HFFc6 (cell line): Measurements from ENCODE around the gene ALOXE3. TPM values are rescaled to one million over a fixed set of nuclear protein-coding genes. Genes with fewer than 3 reads are reported as not detected.

Experiments
- DNase-seq: peaks from one replicate; pipeline ENCODE4 v3.0.0-alpha.2; 2018
- H3K27ac Mint-ChIP-seq: 2 replicates; pipeline ENCODE4 v1.8.0; 2020; ENCODE audit warnings: mild to moderate bottlenecking, mixed read lengths
- H3K27me3 Mint-ChIP-seq: 2 replicates; pipeline ENCODE4 v1.8.0; 2021; ENCODE audit warnings: mild to moderate bottlenecking, moderate library complexity, mixed read lengths; ENCODE audit not compliant: insufficient read depth
- H3K36me3 Mint-ChIP-seq: 2 replicates; pipeline ENCODE4 v1.8.0; 2021; ENCODE audit warnings: low read depth, mixed read lengths
- H3K4me1 Mint-ChIP-seq: 2 replicates; pipeline ENCODE4 v1.8.0; 2020; ENCODE audit warnings: low read depth, mixed read lengths
- H3K4me3 Mint-ChIP-seq: 2 replicates; pipeline ENCODE4 v1.8.0; 2020; ENCODE audit warnings: mild to moderate bottlenecking, moderate library complexity, mixed read lengths
- H3K9me3 Mint-ChIP-seq: 2 replicates; pipeline ENCODE4 v1.8.0; 2020; ENCODE audit warnings: mild to moderate bottlenecking, mixed read lengths
- total RNA-seq, 6 experiments: library from RNA; stranded (reverse); fragmentation: NEBNext Ultra II Directional; extraction: Animal tissue kit (Norgen Biotek cat#: 25700); gene quantifications; 2 replicates in 1 of 6; 3 replicates in 5 of 6; pipeline ENCODE4 v1.2.3, GENCODE V29; 2021
- TF ChIP-seq, protein P1 (sequence below): fragments of 200-600 bp; sonication (generic); IDR thresholded peaks from 2 replicates; pipeline ENCODE4 v1.5.0; 2021; ENCODE audit warnings: antibody characterized with exemption, mild to moderate bottlenecking

The ALOXE3 gene
- total RNA-seq, 6 experiments from 2014 or later, result 0.14 to 0.30 (median 0.21) TPM

DNA sequence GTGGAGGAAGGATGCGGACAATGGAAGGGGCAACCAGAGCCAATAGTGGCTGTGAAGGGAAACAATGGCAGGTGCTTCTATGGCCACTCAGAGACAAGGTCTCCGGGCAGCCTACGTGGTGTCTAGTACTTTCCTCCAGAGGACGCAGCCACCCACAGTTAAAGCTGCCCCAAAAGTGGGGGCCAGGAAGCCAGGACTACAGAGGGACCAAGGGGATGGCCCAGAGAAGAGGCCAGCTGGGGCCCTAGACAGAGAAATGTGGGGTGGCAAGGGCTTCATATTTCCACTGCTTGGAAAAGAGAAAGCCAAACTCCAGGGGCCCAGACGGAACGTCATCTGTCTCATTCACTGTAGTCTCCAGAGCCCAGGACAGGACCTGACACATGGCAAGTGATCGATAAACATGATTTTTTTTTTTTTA is 34.7 kb upstream of the ALOXE3 start:
- Mint-ChIP-seq H3K27ac (no peak overlapping the region), H3K27me3 (peaks cover 23% of the 10 kb centered on the region)
- DNase-seq, result no peak

DNA sequence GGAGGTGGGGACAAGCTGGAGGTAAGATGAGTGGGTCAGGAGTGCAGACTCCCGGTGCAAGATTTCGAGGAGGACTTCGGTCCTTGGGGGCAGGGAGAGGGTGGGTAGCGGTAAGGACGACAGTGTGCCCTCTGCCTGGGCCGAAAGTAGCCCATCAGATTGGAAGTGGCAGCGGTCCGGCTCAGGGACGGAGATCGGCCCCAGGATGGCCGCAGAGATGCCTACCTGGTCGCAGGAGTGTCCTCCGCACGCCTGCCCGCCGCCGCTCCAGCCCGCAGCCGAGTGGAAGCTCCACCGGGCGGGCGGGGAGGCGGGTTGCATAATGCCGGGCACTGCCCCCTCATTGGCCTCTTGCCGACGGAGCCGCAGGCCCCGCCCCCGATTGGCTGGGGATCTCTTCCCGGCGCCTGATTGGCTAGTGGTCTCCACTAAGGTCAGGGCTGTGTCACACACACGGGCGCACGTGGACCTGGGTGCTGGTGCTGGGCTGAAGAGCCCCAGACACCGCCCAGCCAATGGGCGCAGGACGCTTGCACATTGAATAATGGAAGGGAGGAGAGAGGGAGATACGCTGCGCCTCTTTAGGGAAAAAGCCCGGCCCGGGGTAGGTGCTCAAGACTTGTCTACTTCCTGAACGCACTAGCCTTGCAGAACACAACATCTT is 33.9 kb upstream of the ALOXE3 start, which contains the start of gene PER1:
Gene PER1, minus strand, starts transcription at position 293 of the 664 bp plus-strand sequence. CDS start 1,698 bp downstream, outside the sequence.
- peaks cover 28% of the 10 kb centered on the region for H3K27me3 Mint-ChIP-seq
- peak; percentile 95 for DNase-seq
- no peak within 1 kb of the TSS; the same call in 1 of the 2 replicates for H3K4me3 Mint-ChIP-seq
- no peak within 1 kb of the TSS for H3K27ac Mint-ChIP-seq
- peaks cover 7% of the 10 kb centered on the region for H3K4me1 Mint-ChIP-seq
- H3K36me3 Mint-ChIP-seq, result peaks cover 4% of the 10 kb centered on the region; the same call in 1 of the 2 replicates
- TF ChIP-seq, protein P1, sequence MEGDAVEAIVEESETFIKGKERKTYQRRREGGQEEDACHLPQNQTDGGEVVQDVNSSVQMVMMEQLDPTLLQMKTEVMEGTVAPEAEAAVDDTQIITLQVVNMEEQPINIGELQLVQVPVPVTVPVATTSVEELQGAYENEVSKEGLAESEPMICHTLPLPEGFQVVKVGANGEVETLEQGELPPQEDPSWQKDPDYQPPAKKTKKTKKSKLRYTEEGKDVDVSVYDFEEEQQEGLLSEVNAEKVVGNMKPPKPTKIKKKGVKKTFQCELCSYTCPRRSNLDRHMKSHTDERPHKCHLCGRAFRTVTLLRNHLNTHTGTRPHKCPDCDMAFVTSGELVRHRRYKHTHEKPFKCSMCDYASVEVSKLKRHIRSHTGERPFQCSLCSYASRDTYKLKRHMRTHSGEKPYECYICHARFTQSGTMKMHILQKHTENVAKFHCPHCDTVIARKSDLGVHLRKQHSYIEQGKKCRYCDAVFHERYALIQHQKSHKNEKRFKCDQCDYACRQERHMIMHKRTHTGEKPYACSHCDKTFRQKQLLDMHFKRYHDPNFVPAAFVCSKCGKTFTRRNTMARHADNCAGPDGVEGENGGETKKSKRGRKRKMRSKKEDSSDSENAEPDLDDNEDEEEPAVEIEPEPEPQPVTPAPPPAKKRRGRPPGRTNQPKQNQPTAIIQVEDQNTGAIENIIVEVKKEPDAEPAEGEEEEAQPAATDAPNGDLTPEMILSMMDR, result no peak
- H3K9me3 Mint-ChIP-seq, result no peaks in the 10 kb centered on the region

More for the DNA sequence above, 34.7 kb upstream of the ALOXE3 start:
- H3K4me1 Mint-ChIP-seq, result peaks cover 7% of the 10 kb centered on the region
- TF ChIP-seq, protein P1, result no peak
- H3K9me3 Mint-ChIP-seq, result no peaks in the 10 kb centered on the region
- no peak overlapping the region; the same call in 1 of the 2 replicates for H3K4me3 Mint-ChIP-seq
- H3K36me3 Mint-ChIP-seq, result no peaks in the 10 kb centered on the region; the same call in 1 of the 2 replicates

- Mint-ChIP-seq H3K4me3 (no peak overlapping the region; the same call in 1 of the 2 replicates), H3K27ac (no peak overlapping the region), H3K36me3 (peaks cover 8% of the 10 kb centered on the region; the same call in 1 of the 2 replicates), H3K27me3 (peaks cover 28% of the 10 kb centered on the region), H3K4me1 (peaks cover 7% of the 10 kb centered on the region), H3K9me3 (no peaks in the 10 kb centered on the region)
- peak; percentile 63 for DNase-seq
- TF ChIP-seq, protein P1, result no peak
Measured at GRCh38 chr17:8151641-8152111, 33.4 kb upstream of the ALOXE3 start.

DNA sequence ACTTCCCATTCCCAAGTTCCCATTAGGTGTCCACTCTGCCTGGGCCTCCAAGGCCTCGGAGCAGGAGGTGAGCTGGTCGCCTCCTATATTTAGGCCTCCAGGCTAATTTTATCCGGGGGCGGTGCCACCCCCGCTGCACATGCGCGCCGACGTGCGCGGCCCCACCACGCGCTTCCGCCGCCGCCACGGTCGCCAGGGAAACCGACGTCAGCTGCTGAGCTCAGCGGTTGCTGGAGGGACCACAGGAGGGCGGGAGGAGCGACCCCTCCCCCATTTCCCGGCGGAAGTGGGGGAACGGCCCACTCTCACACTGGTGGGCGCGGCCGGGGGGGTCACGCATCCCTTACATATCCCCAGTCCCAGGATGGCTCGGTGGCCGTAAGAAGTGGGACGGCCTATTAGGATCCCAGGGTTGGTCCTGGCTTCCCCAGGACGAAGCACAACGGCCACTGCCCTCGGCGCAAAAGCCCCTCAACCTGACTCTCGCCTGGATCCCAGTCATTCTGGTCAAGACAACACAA is 32.9 kb upstream of the ALOXE3 start:
- Mint-ChIP-seq H3K27me3 (peaks cover 28% of the 10 kb centered on the region), H3K36me3 (peaks cover 13% of the 10 kb centered on the region; the same call in 1 of the 2 replicates), H3K4me1 (peaks cover 7% of the 10 kb centered on the region), H3K27ac (no peak overlapping the region), H3K9me3 (no peaks in the 10 kb centered on the region), H3K4me3 (no peak overlapping the region; the same call in 1 of the 2 replicates)
- DNase-seq, result peak; percentile 82
- TF ChIP-seq, protein P1, result no peak

DNA sequence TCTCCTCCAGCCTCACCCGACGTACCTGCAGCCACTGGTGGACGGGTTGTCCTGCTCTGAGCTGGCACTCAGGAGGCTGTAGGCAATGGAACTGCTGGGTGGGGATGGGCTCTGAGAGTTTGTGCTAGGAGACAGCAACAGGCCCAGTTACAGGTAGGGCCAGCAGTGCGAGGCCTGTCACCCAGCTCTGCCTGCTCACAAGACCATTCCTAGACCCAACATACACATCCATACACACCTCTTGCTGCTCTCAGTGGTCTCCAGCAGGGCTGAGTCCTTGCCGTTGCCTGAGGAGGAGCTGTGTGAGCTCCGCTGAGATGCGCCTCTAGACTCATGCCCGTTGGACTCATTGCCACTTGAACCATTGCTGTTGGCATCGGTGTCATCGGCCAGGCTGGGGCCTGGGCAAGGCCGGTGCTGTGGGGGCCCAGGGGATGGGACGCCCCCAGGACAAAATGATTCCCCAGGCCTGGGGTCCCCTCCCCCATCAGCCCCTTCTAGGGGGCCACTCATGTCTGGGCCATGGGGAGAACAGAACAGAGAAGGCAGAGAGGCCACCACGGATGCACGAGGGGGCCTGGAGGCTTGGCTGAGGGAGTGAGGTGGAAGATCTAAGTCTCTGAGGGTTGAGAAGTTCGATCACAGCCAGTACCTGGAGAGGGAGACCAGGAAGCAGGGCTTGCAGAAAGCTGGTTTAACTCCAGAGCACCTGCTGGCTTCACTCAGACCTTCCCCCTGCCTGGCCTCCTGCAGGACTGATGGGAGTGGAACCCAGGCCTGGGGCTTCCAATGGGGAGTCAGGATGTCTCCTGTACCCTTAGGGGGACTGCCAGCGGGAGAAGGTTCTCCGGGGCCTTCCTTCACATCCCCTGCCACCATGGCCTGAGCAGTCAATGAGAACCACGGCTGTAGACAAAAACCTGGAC is 32.1 kb upstream of the ALOXE3 start:
- H3K27me3 Mint-ChIP-seq, result peaks cover 28% of the 10 kb centered on the region
- peaks cover 7% of the 10 kb centered on the region for H3K4me1 Mint-ChIP-seq
- H3K27ac Mint-ChIP-seq, result peak overlapping the region; percentile 33; the same call in 1 of the 2 replicates
- H3K36me3 Mint-ChIP-seq, result peaks cover 15% of the 10 kb centered on the region; the same call in 1 of the 2 replicates
- H3K9me3 Mint-ChIP-seq, result no peaks in the 10 kb centered on the region
- no peak for DNase-seq
- H3K4me3 Mint-ChIP-seq, result no peak overlapping the region; the same call in 1 of the 2 replicates
- TF ChIP-seq, protein P1, result no peak
